Measurements from ENCODE around the gene SPSB1. TPM values are rescaled to one million over a fixed set of nuclear protein-coding genes. Genes with fewer than 3 reads are reported as not detected.

SPSB1 gene
- total RNA-seq, 4 donors from 2014 or later, result 28.3 to 49.2 (median 42.1) TPM

DNA sequence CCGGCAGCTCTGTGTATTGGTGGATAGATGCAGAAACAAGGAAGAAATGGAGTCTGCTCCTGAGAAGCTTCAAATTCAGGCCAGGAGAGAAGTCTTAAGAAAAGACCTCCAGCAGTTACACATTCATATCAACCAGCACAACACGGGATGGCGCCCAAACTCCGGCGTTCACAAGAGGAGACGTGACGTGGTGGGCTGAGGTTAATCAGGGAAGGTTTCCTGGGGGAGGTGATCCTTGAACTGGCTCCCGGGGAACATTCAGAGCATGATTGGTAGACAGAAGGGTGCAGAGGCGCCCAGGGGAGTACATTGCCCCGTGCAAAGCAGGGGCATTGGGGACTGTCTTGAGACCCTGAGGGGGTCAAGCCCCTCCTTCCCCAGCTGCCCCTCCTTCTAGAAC, 27.7 kb upstream of the SPSB1 start:
- WGBS, result 94% methylated on average over 10 of the region's 10 CpGs
- Histone ChIP-seq H3K36me3 (peaks cover 60% of the 10 kb centered on the region), H3K27me3 (no peaks in the 10 kb centered on the region)

DNA sequence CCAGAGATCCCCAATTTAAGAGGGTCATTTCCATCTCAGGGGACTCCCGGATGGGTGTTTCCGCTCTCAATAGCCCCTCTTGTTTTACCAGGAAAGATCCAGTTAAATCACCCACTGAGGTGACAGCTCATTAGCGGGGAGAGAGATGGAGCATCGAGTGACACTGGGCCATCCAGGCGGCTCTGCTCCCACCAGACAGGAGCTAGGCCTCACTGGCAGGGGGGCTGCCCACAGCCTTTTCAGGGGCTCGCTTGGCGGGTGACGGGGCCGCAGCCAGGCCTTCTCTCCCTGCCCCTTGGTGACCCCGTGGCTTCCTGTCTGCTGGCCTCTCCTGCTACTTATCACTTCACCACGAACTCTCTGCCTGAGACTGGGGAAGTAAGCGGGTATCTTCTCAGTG, 26.7 kb upstream of the SPSB1 start:
- no peak for DNase-seq (ENCODE audit: low spot score in 2 of 2)
- Histone ChIP-seq H3K27me3 (no peaks in the 10 kb centered on the region), H3K9me3 (no peaks in the 10 kb centered on the region), H3K36me3 (peaks cover 60% of the 10 kb centered on the region), H3K4me1 (peaks cover 13% of the 10 kb centered on the region), H3K4me3 (no peak overlapping the region), H3K27ac (no peak overlapping the region)
- 85% methylated on average over 7 of the region's 12 CpGs for WGBS
- TF ChIP-seq EP300 (IDR thresholded peaks at IDR 0.05) (no peak), POLR2A (IDR thresholded peaks at IDR 0.05) (no peak), POLR2AphosphoS5 (IDR thresholded peaks at IDR 0.05) (no peak)
- TF ChIP-seq, protein P1, sequence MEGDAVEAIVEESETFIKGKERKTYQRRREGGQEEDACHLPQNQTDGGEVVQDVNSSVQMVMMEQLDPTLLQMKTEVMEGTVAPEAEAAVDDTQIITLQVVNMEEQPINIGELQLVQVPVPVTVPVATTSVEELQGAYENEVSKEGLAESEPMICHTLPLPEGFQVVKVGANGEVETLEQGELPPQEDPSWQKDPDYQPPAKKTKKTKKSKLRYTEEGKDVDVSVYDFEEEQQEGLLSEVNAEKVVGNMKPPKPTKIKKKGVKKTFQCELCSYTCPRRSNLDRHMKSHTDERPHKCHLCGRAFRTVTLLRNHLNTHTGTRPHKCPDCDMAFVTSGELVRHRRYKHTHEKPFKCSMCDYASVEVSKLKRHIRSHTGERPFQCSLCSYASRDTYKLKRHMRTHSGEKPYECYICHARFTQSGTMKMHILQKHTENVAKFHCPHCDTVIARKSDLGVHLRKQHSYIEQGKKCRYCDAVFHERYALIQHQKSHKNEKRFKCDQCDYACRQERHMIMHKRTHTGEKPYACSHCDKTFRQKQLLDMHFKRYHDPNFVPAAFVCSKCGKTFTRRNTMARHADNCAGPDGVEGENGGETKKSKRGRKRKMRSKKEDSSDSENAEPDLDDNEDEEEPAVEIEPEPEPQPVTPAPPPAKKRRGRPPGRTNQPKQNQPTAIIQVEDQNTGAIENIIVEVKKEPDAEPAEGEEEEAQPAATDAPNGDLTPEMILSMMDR (IDR thresholded peaks at IDR 0.05), result no peak

More for the DNA sequence above, 27.7 kb upstream of the SPSB1 start:
- Histone ChIP-seq H3K9me3 (no peaks in the 10 kb centered on the region), H3K4me1 (peaks cover 6% of the 10 kb centered on the region), H3K4me3 (no peak overlapping the region), H3K27ac (no peak overlapping the region)
- DNase-seq (ENCODE audit: low spot score in 2 of 2), result no peak
- no peak for TF ChIP-seq POLR2AphosphoS5 (IDR thresholded peaks at IDR 0.05)
- no peak for TF ChIP-seq POLR2A (IDR thresholded peaks at IDR 0.05)
- no peak for TF ChIP-seq EP300 (IDR thresholded peaks at IDR 0.05)
- TF ChIP-seq, protein P1 (IDR thresholded peaks at IDR 0.05), result no peak

DNA sequence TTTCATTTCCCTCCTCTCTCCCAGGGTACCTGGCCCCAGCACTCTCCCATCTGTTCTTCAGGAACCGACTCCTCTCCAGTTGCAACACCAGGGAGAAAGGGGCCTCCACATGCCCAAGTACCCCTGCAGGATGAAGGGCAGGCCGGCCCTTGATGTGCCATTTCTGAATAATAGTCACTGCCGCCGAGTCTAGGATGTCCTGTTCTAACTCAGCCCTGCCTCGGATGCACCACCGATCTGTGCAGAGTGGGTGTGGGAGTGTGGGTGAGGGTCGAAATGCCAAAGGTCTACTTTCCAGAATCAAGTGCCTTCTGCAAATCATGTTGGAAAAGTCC, 25.4 kb upstream of the SPSB1 start:
- Histone ChIP-seq H3K36me3 (peaks cover 54% of the 10 kb centered on the region), H3K27ac (no peak overlapping the region), H3K27me3 (no peaks in the 10 kb centered on the region), H3K4me3 (no peak overlapping the region), H3K4me1 (peaks cover 13% of the 10 kb centered on the region), H3K9me3 (no peaks in the 10 kb centered on the region)
- no peak for DNase-seq (ENCODE audit: low spot score in 2 of 2)
- TF ChIP-seq EP300 (IDR thresholded peaks at IDR 0.05), result no peak
- TF ChIP-seq, protein P1 (IDR thresholded peaks at IDR 0.05), result no peak
- no peak for TF ChIP-seq POLR2A (IDR thresholded peaks at IDR 0.05)
- no peak for TF ChIP-seq POLR2AphosphoS5 (IDR thresholded peaks at IDR 0.05)
- 70% methylated on average over 6 of the region's 7 CpGs for WGBS

DNA sequence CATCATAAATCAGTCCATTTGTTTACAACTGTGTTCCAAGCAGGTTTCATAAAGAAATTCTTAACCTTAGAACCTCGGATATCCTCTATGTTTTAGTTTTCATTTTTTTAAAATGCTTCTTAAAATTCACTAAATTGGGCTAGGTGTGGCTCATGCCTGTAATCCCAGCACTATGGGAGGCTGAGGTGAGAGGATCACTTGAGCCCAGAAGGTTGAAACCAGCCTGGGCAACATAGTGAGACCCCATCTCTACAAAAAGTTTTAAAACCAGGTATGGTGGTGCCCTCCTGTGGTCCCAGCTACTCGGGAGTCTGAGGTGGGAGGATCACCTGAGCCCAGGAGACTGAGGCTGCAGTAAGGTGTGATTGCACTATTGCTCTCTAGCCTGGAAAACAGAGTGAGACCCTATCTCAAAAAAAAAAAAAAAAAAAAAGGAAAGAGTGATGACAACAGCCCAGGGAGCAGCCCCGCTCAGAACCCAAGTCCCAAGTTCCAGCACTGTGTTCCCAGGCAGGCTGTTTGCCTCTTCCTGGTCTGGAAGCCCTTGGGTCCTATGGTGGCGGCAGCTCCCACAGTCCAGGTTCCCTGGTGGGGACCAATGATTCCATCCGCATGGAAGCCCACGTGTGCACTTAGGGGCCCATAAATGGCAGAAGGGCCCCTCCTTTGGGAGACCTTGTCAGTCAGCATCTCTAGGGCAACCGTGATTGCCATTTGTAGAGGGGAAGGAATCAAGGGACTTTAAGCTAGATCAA, 24.7 kb upstream of the SPSB1 start:
- no peak for DNase-seq (ENCODE audit: low spot score in 2 of 2)
- no peak overlapping the region for H3K4me3 ChIP-seq
- 94% methylated on average over 6 of the region's 7 CpGs for WGBS
- no peaks in the 10 kb centered on the region for H3K27me3 ChIP-seq
- TF ChIP-seq, protein P1 (IDR thresholded peaks at IDR 0.05), result no peak
- no peak for TF ChIP-seq POLR2AphosphoS5 (IDR thresholded peaks at IDR 0.05)
- TF ChIP-seq EP300 (IDR thresholded peaks at IDR 0.05), result no peak
- no peak for TF ChIP-seq POLR2A (IDR thresholded peaks at IDR 0.05)
- H3K36me3 ChIP-seq, result peaks cover 47% of the 10 kb centered on the region
- H3K9me3 ChIP-seq, result no peaks in the 10 kb centered on the region
- H3K27ac ChIP-seq, result no peak overlapping the region
- H3K4me1 ChIP-seq, result peaks cover 13% of the 10 kb centered on the region

DNA sequence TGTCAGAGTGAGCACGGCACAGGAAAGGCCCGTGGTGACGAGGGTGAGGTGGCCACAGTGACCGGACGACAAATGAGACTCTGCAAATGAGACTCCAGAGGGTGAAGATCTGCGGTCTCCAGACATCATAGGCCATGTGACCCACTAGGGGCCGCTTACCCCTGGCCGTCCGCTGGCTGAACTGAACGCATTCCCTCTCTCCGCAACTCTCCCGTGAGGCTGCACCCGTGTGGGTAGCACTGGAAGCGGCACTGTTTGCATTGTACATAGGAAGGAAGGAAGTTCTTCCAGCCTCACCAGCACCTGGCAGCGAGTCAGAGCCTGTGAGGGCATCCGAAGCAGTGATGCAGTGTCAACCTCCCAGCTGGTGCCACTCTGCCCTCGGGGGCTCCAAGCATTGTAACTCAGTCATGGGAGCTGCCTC, 23.6 kb upstream of the SPSB1 start:
- TF ChIP-seq, protein P1 (IDR thresholded peaks at IDR 0.05), result no peak
- no peak for TF ChIP-seq POLR2A (IDR thresholded peaks at IDR 0.05)
- TF ChIP-seq EP300 (IDR thresholded peaks at IDR 0.05), result no peak
- TF ChIP-seq POLR2AphosphoS5 (IDR thresholded peaks at IDR 0.05), result no peak
- Histone ChIP-seq H3K36me3 (peaks cover 36% of the 10 kb centered on the region), H3K9me3 (no peaks in the 10 kb centered on the region), H3K4me1 (peaks cover 13% of the 10 kb centered on the region), H3K27ac (no peak overlapping the region), H3K27me3 (no peaks in the 10 kb centered on the region), H3K4me3 (no peak overlapping the region)
- WGBS, result 96% methylated on average over 6 of the region's 17 CpGs
- DNase-seq (ENCODE audit: low spot score in 2 of 2), result no peak
